Gastrocnemius medialis (tissue), 4 donors: Measurements from ENCODE around the gene POLR3K.
"Not testable (repeated sequence)": the region's sequence is repeated elsewhere in the genome, so short reads cannot be mapped to it uniquely, and the experiment has no call there.

Experiments
- POLR2A ChIP-seq, 2 donors: fragments of 450-650 bp; IDR thresholded peaks; one replicate each; pipeline ENCODE4 v1.6.1; 2017; ENCODE audit warnings: antibody characterized with exemption in 2 of 2, mild to moderate bottlenecking in 2 of 2, moderate library complexity in 2 of 2
- TF ChIP-seq, protein P1 (sequence below), 5 experiments: fragments of 450-650 bp in 3 of 5; fragments of 200-600 bp in 2 of 5; sonication (generic) in 2 of 5; IDR thresholded peaks in 4 of 5; conservative IDR thresholded peaks in 1 of 5; 1 replicate in 4 of 5; 2 replicates in 1 of 5; pipeline ENCODE4 v1.5.1; 2016 to 2019; ENCODE audit warnings: antibody characterized with exemption in 5 of 5, mild to moderate bottlenecking in 3 of 5, moderate library complexity in 3 of 5

DNA sequence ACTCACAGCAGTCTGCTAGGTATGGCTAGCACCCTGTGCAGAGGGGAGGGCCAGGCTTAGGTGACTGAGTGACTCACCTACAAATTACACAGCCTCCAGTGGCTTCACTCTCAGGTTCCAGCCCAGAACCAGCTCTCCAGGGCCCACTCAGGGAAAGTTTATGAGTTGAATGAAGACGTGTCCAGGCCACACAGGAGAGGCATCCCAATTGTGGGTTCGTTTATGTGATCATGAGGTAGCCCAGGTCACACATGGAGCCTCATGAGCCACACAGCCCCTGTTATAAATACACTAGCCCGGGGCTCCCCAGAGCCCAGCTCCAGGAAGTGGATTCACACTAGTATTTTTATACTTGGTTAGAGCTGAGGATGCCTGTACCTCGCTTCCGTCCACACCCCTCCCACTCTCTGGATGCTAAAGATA lies 27.5 kb downstream of the POLR3K start:
- TF ChIP-seq, protein P1, sequence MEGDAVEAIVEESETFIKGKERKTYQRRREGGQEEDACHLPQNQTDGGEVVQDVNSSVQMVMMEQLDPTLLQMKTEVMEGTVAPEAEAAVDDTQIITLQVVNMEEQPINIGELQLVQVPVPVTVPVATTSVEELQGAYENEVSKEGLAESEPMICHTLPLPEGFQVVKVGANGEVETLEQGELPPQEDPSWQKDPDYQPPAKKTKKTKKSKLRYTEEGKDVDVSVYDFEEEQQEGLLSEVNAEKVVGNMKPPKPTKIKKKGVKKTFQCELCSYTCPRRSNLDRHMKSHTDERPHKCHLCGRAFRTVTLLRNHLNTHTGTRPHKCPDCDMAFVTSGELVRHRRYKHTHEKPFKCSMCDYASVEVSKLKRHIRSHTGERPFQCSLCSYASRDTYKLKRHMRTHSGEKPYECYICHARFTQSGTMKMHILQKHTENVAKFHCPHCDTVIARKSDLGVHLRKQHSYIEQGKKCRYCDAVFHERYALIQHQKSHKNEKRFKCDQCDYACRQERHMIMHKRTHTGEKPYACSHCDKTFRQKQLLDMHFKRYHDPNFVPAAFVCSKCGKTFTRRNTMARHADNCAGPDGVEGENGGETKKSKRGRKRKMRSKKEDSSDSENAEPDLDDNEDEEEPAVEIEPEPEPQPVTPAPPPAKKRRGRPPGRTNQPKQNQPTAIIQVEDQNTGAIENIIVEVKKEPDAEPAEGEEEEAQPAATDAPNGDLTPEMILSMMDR (IDR thresholded peaks at IDR 0.05 in 4 of 5, conservative IDR thresholded peaks at IDR 0.05 in 1 of 5): not testable (repeated sequence)
- TF ChIP-seq POLR2A (IDR thresholded peaks at IDR 0.05): not testable (repeated sequence)
